DND-41 (cell line): ENCODE results near the gene GNB1L.
A peak's percentile ranks its signal among the peaks of the same experiment; 100 is the strongest.

Source experiments
- ATAC-seq: fragments of 200-7000 bp; cut with Tn5 transposase; 3 replicates; pipeline ENCODE4 v1.9.1; 2021; ENCODE audit warnings: low read depth; ENCODE audit not compliant: insufficient read depth
- DNase-seq: peaks from one replicate; pipeline ENCODE4 v3.0.0-alpha.2; 2020
- H2AFZ ChIP-seq: 2 replicates; pipeline ENCODE4 v1.6.0; 2012; ENCODE audit warnings: low read depth, low read length
- H3K27ac ChIP-seq: 2 replicates; pipeline ENCODE4 v1.5.1; 2012; ENCODE audit warnings: low read length, inconsistent platforms
- H3K27me3 ChIP-seq: fragments of 200-600 bp; sonication (generic); 2 replicates; pipeline ENCODE4 v1.6.0; 2012; ENCODE audit warnings: low read length, mild to moderate bottlenecking, inconsistent platforms; ENCODE audit not compliant: insufficient read depth, poor library complexity
- H3K36me3 ChIP-seq: 2 replicates; pipeline ENCODE4 v1.5.1; 2012; ENCODE audit warnings: low read length, inconsistent platforms; ENCODE audit not compliant: insufficient read depth
- H3K4me1 ChIP-seq: 2 replicates; pipeline ENCODE4 v1.5.1; 2012; ENCODE audit warnings: mild to moderate bottlenecking, low read length; ENCODE audit not compliant: insufficient read depth
- H3K4me2 ChIP-seq: 2 replicates; pipeline ENCODE4 v1.6.0; 2012; ENCODE audit warnings: mild to moderate bottlenecking, moderate library complexity, low read length, inconsistent platforms; ENCODE audit not compliant: insufficient read depth
- H3K4me3 ChIP-seq, 2 experiments: fragments of 200-600 bp in 1 of 2; shearing (Covaris generic) in 1 of 2; 2 replicates each; pipeline ENCODE4 v1.5.1; 2012 to 2016; ENCODE audit warnings: inconsistent platforms in 2 of 2, low read length in 2 of 2, mild to moderate bottlenecking in 2 of 2, low read depth in 1 of 2, moderate library complexity in 1 of 2
- H3K79me2 ChIP-seq: 2 replicates; pipeline ENCODE4 v1.6.0; 2012; ENCODE audit warnings: low read length, inconsistent platforms; ENCODE audit not compliant: insufficient read depth
- H3K9ac ChIP-seq: 2 replicates; pipeline ENCODE4 v1.6.0; 2012; ENCODE audit warnings: low read depth, mild to moderate bottlenecking, inconsistent platforms, low read length, moderate library complexity
- H3K9me3 ChIP-seq: 2 replicates; pipeline ENCODE4 v1.5.1; 2012; ENCODE audit warnings: low read length, moderate library complexity, mild to moderate bottlenecking, inconsistent platforms; ENCODE audit not compliant: insufficient read depth, severe bottlenecking
- H4K20me1 ChIP-seq: 2 replicates; pipeline ENCODE4 v1.6.0; 2012; ENCODE audit warnings: low read length; ENCODE audit not compliant: insufficient read depth
- EZH2 ChIP-seq: IDR thresholded peaks from 3 replicates; pipeline ENCODE4 v1.6.1; 2012; ENCODE audit warnings: borderline replicate concordance, low read depth, mild to moderate bottlenecking, moderate library complexity, low read length, inconsistent platforms; ENCODE audit not compliant: severe bottlenecking
- TF ChIP-seq, protein P1 (sequence below): IDR thresholded peaks from 2 replicates; pipeline ENCODE4 v1.5.1; 2012; ENCODE audit warnings: borderline replicate concordance, low read length, moderate library complexity, mild to moderate bottlenecking; ENCODE audit not compliant: poor library complexity, severe bottlenecking; ENCODE audit errors: extremely low read depth

Gene GNB1L

GRCh38 chr22:19882446-19883381, 28.0 kb upstream of the GNB1L start:
- no peak overlapping the region for H3K4me2 ChIP-seq
- no peak overlapping the region for H3K4me3 ChIP-seq
- no peak overlapping the region for H3K9ac ChIP-seq
- H3K9me3 ChIP-seq = no peaks in the 10 kb centered on the region
- H3K4me1 ChIP-seq = peaks cover 20% of the 10 kb centered on the region
- DNase-seq = no peak
- H3K27ac ChIP-seq = peak overlapping the region; percentile 1; the same call in 1 of the 2 replicates
- no peak overlapping the region for H2AFZ ChIP-seq
- no peak for TF ChIP-seq EZH2
- TF ChIP-seq, protein P1, sequence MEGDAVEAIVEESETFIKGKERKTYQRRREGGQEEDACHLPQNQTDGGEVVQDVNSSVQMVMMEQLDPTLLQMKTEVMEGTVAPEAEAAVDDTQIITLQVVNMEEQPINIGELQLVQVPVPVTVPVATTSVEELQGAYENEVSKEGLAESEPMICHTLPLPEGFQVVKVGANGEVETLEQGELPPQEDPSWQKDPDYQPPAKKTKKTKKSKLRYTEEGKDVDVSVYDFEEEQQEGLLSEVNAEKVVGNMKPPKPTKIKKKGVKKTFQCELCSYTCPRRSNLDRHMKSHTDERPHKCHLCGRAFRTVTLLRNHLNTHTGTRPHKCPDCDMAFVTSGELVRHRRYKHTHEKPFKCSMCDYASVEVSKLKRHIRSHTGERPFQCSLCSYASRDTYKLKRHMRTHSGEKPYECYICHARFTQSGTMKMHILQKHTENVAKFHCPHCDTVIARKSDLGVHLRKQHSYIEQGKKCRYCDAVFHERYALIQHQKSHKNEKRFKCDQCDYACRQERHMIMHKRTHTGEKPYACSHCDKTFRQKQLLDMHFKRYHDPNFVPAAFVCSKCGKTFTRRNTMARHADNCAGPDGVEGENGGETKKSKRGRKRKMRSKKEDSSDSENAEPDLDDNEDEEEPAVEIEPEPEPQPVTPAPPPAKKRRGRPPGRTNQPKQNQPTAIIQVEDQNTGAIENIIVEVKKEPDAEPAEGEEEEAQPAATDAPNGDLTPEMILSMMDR = no peak
- ATAC-seq = no peak
- H3K79me2 ChIP-seq = no peaks in the 10 kb centered on the region
- no peaks in the 10 kb centered on the region for H3K27me3 ChIP-seq
- no peaks in the 10 kb centered on the region for H4K20me1 ChIP-seq
- H3K36me3 ChIP-seq = no peaks in the 10 kb centered on the region

DNA sequence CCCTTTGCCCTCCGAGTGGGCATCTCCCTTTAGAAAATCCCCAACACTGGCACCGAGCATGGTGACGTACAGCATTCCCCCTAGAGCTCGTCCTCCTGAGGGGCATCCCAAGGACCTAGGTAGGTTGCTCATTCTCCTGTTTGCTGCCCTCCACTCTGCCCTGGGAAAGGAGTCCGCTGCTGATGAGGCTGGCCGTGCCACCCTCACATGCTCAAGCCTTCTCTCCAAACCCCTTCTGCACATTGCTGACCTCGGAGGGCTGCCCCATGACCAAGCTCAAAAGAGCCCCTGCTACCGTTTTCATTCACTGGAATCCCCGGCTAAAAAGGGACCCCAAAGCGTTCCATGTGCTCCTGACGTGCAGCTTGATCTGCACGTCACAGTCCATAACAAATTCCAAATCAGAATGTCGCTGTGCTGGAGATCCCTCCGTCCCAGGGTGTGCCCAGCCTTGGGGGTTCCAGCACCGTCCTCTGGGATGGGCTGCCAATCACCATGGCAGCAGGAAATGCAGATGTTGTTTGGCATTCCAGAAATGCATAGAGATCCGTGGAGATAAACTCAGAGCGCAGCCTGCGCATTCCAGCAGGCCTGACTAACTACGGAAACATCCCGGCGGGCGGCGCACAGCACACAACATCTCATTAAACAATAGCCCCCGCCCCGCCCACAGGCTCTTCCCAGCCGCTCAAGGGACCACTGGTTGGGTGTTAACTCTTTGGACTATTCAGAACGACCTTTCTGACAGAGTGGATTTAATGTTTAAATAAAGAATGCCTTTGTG, 26.3 kb upstream of the GNB1L start:
- no peak overlapping the region for H3K9ac ChIP-seq
- H3K4me3 ChIP-seq = no peak overlapping the region
- DNase-seq (no peak), ATAC-seq (no peak)
- TF ChIP-seq EZH2 = no peak
- TF ChIP-seq, protein P1 = no peak
- H3K4me2 ChIP-seq = no peak overlapping the region
- no peak overlapping the region for H3K27ac ChIP-seq
- no peaks in the 10 kb centered on the region for H3K27me3 ChIP-seq
- no peaks in the 10 kb centered on the region for H3K36me3 ChIP-seq
- H3K79me2 ChIP-seq = no peaks in the 10 kb centered on the region
- H3K9me3 ChIP-seq = no peaks in the 10 kb centered on the region
- H3K4me1 ChIP-seq = peaks cover 3% of the 10 kb centered on the region
- H4K20me1 ChIP-seq = no peaks in the 10 kb centered on the region
- H2AFZ ChIP-seq = no peak overlapping the region

DNA sequence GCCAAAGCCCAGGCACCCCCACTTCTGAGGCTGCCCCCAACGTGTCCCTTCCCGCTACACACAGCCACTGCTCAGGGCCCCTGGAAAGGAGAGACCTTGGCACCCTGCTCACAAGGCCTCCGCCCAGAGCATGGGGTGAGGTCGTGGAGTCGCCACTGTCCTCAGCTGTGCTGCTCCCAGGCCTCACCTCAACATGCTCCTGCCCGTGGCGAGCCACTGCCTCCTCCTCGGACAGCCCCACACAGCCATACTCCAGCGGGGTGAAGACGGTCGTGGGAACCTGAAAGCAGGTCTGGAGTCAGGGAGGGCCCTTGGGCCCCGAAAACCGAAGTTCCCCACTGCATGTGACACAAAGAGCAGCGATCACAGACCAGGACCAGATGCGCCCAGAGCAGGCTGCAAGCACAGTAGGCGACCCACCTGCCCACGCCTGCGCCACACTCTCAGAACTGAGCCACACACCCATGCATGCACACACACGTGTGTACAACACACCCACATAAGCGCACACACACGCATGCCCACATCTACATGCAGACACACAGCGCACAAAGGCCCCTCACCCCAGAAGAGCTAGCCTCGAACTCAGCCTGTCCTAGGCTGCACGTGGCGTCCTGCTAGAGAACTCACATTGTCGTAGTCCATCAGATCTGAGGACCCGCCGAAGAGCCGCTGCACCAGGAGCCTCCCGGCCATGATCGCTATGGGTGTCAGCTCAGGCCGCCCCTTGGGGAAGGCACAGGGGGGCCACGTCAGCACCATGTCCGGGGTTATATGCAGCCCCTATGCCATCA, 25.5 kb upstream of the GNB1L start:
- DNase-seq (no peak), ATAC-seq (no peak)
- no peaks in the 10 kb centered on the region for H4K20me1 ChIP-seq
- H3K4me1 ChIP-seq = no peaks in the 10 kb centered on the region
- H2AFZ ChIP-seq = no peak overlapping the region
- no peak overlapping the region for H3K9ac ChIP-seq
- no peak overlapping the region for H3K4me2 ChIP-seq
- no peaks in the 10 kb centered on the region for H3K27me3 ChIP-seq
- no peaks in the 10 kb centered on the region for H3K79me2 ChIP-seq
- peak overlapping the region; percentile 39 for H3K27ac ChIP-seq
- no peak for TF ChIP-seq EZH2
- TF ChIP-seq, protein P1 = no peak
- no peaks in the 10 kb centered on the region for H3K9me3 ChIP-seq
- no peaks in the 10 kb centered on the region for H3K36me3 ChIP-seq
- H3K4me3 ChIP-seq = no peak overlapping the region
